Spleen (tissue), 11 donors: ENCODE measurements around the gene ERC2. TPM values are rescaled to one million over a fixed set of nuclear protein-coding genes. Genes with fewer than 3 reads are reported as not detected.

Experiments used
- DNase-seq: peaks from one replicate; pipeline ENCODE4 v3.0.0-alpha.2; 2020
- H3K27ac ChIP-seq, 8 donors: fragments of 200-600 bp; sonication (generic) in 7 of 8; 1 replicate in 4 of 8; 2 replicates in 4 of 8; pipeline versions ENCODE4 v1.5.0 to v1.8.0; 2016 to 2021; ENCODE audit warnings: inconsistent platforms in 4 of 8, mild to moderate bottlenecking in 4 of 8, moderate library complexity in 1 of 8
- H3K27me3 ChIP-seq, 7 donors: fragments of 200-600 bp; sonication (generic) in 6 of 7; replicated peaks in 1 of 7; 1 replicate in 4 of 7; 2 replicates in 3 of 7; pipeline versions ENCODE4 v1.5.0 to v1.8.0; 2016 to 2021; ENCODE audit warnings: inconsistent platforms in 3 of 7, mild to moderate bottlenecking in 1 of 7
- H3K36me3 ChIP-seq, 6 donors: fragments of 200-600 bp; sonication (generic) in 5 of 6; 1 replicate in 4 of 6; 2 replicates in 2 of 6; pipeline versions ENCODE4 v1.5.0 to v1.8.0; 2016 to 2021; ENCODE audit warnings: inconsistent platforms in 2 of 6
- H3K4me1 ChIP-seq, 6 donors: fragments of 200-600 bp; sonication (generic) in 5 of 6; 1 replicate in 3 of 6; 2 replicates in 3 of 6; pipeline versions ENCODE4 v1.5.0 to v1.8.0; 2016 to 2021; ENCODE audit warnings: inconsistent platforms in 3 of 6
- H3K4me3 ChIP-seq, 8 donors: fragments of 200-600 bp; sonication (generic) in 7 of 8; 1 replicate in 4 of 8; 2 replicates in 4 of 8; pipeline versions ENCODE4 v1.5.0 to v1.8.0; 2016 to 2021; ENCODE audit warnings: inconsistent platforms in 4 of 8, mild to moderate bottlenecking in 4 of 8, moderate library complexity in 2 of 8
- H3K9me3 ChIP-seq, 8 donors: fragments of 200-600 bp; sonication (generic) in 7 of 8; 1 replicate in 4 of 8; 2 replicates in 4 of 8; pipeline versions ENCODE4 v1.5.0 to v1.8.0; 2016 to 2021; ENCODE audit warnings: inconsistent platforms in 4 of 8
- POLR2A ChIP-seq, 3 donors: fragments of 450-650 bp; IDR thresholded peaks; one replicate each; pipeline ENCODE4 v1.5.1; 2017; ENCODE audit warnings: antibody characterized with exemption in 3 of 3, mild to moderate bottlenecking in 1 of 3
- POLR2AphosphoS5 ChIP-seq, 3 donors: sonication (generic); formaldehyde crosslinking; IDR thresholded peaks; one replicate each; pipeline ENCODE4 v1.5.1; 2017; ENCODE audit warnings: antibody characterized with exemption in 3 of 3
- WGBS, 5 donors: extraction: QIAGEN DNeasy Blood & Tissue Kit in 3 of 5; methylation state at CpG; one replicate each; pipeline versions ENCODE4 v1.1.5 to v1.1.7; 2013 to 2018; 5-methylcytosine and 5-hydroxymethylcytosine counted together
- intact Hi-C: fragments of 100-400 bp; cut with DNase I; formaldehyde crosslinking; loops from one replicate; pipeline ENCODE4 v1.15.0; 2023; ENCODE audit warnings: low total_unique reads
- polyA plus RNA-seq, 3 donors: library from polyadenylated mRNA; stranded (reverse); fragments of 200-250 nt; gene quantifications; one replicate each; pipeline ENCODE4 v1.2.1, GENCODE V29; 2013
- total RNA-seq, 7 donors: library from RNA; depleted of rRNA in 3 of 7; stranded (reverse); fragments of >200 nt in 3 of 7; fragmentation: NEBNext Ultra II Directional in 4 of 7; extraction: Animal tissue kit (Norgen Biotek cat#: 25700) in 4 of 7; gene quantifications; one replicate each; pipeline versions ENCODE4 v1.1.0 to v1.2.1, GENCODE V29; 2016 to 2021
- TF ChIP-seq, protein P1 (sequence below), 11 experiments: fragments of 200-600 bp in 7 of 11; fragments of 450-650 bp in 4 of 11; sonication (generic) in 4 of 11; IDR thresholded peaks in 8 of 11; conservative IDR thresholded peaks in 3 of 11; 1 replicate in 7 of 11; 2 replicates in 4 of 11; pipeline versions ENCODE4 v1.4.0 to v1.8.0; 2016 to 2021; ENCODE audit warnings: antibody characterized with exemption in 11 of 11, inconsistent platforms in 4 of 11, mild to moderate bottlenecking in 1 of 11
- donor health status: healthy with polysubstance abuse.
- donor health status: DM: no; HTN: no; CAD: no; lungs with moderate emphysema.
- donor health status: DM: no; HTN: no; CAD: no.
- donor health status: Bipolar disorder and iron deficiency.
- donor health status: healthy.
- donor health status: DM: no; HTN: no; CAD: no.
- donor health status: DM: yes; HTN: yes; CAD: no.

Gene ERC2
- total and polyA plus RNA-seq, 10 donors, result 0.04 to 4.9 (median 0.39) TPM

DNA sequence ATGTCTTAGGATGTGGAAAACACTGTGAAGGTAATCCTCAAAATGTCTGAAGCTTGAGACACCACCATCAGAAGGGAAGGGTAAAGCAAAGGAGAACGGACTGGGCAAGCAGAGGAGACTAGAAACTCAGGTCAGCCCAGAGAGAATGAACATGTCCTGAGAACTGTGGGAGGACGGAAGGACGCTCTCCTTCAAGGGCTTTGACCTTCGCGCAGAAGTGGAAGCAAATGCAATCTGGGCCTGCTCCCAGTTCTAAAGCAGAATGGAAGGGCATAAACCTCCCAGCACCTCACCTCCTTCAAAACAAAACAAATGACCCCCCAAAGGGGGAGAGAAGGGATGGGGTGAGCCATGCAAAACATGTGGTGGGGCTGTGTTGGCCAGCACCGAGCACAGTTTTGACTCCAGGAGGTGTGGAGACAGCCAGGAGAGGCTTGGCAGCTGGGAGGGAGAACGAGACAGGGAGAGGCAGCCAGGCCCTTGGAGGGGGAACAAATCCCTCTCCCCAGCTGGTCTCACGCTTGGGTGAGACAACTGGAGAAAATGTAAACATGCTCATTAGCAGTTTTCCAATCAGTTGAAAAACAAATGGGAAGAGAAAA is 758.8 kb downstream of the ERC2 start:
- Histone ChIP-seq H3K27ac (no peak overlapping the region), H3K27me3 (no peaks in the 10 kb centered on the region), H3K9me3 (no peaks in the 10 kb centered on the region), H3K4me3 (no peak overlapping the region), H3K36me3 (no peaks in the 10 kb centered on the region), H3K4me1 (no peaks in the 10 kb centered on the region)
- intact Hi-C loops, result no loop called here
- TF ChIP-seq POLR2A (IDR thresholded peaks at IDR 0.05) (no peak), POLR2AphosphoS5 (IDR thresholded peaks at IDR 0.05) (no peak)
- TF ChIP-seq, protein P1, sequence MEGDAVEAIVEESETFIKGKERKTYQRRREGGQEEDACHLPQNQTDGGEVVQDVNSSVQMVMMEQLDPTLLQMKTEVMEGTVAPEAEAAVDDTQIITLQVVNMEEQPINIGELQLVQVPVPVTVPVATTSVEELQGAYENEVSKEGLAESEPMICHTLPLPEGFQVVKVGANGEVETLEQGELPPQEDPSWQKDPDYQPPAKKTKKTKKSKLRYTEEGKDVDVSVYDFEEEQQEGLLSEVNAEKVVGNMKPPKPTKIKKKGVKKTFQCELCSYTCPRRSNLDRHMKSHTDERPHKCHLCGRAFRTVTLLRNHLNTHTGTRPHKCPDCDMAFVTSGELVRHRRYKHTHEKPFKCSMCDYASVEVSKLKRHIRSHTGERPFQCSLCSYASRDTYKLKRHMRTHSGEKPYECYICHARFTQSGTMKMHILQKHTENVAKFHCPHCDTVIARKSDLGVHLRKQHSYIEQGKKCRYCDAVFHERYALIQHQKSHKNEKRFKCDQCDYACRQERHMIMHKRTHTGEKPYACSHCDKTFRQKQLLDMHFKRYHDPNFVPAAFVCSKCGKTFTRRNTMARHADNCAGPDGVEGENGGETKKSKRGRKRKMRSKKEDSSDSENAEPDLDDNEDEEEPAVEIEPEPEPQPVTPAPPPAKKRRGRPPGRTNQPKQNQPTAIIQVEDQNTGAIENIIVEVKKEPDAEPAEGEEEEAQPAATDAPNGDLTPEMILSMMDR (IDR thresholded peaks at IDR 0.05 in 8 of 11, conservative IDR thresholded peaks at IDR 0.05 in 3 of 11), result no peak
- DNase-seq, result no peak
- 73 to 84% (median 79%) methylated on average over 8 of the region's 8 CpGs for WGBS, 5 donors

DNA sequence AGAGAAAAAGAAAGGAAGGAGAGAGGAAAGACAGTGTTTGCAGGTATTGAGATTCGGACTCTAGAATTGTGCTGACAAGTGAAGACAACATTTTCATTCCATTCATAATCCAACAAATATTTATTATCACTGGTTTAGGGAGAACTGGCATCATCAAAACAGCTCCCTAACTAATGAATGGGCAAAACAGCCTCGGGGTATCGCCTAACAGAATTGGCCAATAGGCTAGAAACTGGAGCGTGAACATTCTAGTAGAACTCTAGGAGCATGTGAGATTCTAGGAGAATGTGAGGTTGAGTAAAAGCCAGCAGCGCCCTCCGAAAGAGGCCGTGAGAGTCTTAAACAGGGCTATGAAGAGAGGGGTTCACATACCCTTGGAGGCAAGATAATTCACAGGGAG is 759.3 kb downstream of the ERC2 start:
- no peak for DNase-seq
- TF ChIP-seq POLR2AphosphoS5 (IDR thresholded peaks at IDR 0.05) (no peak), POLR2A (IDR thresholded peaks at IDR 0.05) (no peak)
- TF ChIP-seq, protein P1 (IDR thresholded peaks at IDR 0.05 in 8 of 11, conservative IDR thresholded peaks at IDR 0.05 in 3 of 11), result no peak
- Histone ChIP-seq H3K27me3 (no peaks in the 10 kb centered on the region), H3K27ac (no peak overlapping the region), H3K4me3 (no peak overlapping the region), H3K36me3 (no peaks in the 10 kb centered on the region), H3K9me3 (no peaks in the 10 kb centered on the region), H3K4me1 (no peaks in the 10 kb centered on the region)
- intact Hi-C loops, result no loop called here
- 88 to 99% (median 93%) methylated on average over 7 of the region's 7 CpGs for whole genome bisulfite sequencing, 5 donors

DNA sequence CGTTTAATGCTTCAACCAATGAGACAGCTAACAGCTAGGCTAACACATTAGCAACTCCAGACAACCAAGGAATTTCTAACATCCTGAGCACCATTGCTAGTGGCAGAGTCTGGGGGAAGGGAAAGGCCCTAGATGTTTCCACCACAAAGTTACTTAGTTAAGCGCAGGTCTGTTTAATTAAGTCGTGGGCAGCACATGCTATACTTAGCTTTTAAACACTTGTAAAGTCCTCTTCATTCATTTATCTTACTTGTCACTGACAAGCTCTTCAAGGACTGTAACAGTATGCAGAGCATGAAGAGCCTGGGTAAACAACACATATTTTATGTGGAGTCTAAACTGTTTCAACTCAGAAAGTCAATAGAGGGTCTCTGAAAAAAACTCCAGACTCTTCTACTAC is 760.0 kb downstream of the ERC2 start:
- no peak for DNase-seq
- H3K4me1 ChIP-seq, result no peaks in the 10 kb centered on the region
- intact Hi-C loops, result no loop called here
- H3K9me3 ChIP-seq, result no peaks in the 10 kb centered on the region
- TF ChIP-seq POLR2A (IDR thresholded peaks at IDR 0.05) (no peak), POLR2AphosphoS5 (IDR thresholded peaks at IDR 0.05) (no peak)
- TF ChIP-seq, protein P1 (IDR thresholded peaks at IDR 0.05 in 8 of 11, conservative IDR thresholded peaks at IDR 0.05 in 3 of 11), result no peak
- no peak overlapping the region for H3K27ac ChIP-seq
- no peaks in the 10 kb centered on the region for H3K27me3 ChIP-seq
- 67 to 74% (median 68%) methylated on average over 3 of the region's 3 CpGs for WGBS, 5 donors
- H3K36me3 ChIP-seq, result no peaks in the 10 kb centered on the region
- H3K4me3 ChIP-seq, result no peak overlapping the region

DNA sequence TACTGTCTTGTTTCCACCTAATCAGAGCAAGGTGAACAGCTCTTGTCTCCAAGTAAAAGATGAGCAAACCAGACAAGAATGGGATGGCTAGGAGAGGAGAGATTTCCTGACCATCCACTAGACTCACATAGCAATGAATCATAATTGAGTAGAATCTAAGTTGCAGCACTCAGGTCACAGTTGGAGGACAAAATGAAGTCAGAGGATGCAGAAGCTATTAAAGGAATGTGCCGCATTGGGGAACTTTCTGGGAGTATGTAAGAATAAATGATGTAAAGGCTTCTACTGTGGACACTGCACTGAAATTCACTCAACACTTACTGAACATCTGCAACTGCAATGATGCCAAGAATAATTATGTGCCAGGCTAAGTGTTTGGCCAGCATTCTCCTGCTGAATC is 763.7 kb downstream of the ERC2 start:
- DNase-seq, result no peak
- 0 to 65% (median 3%) methylated on average over 1 of the region's 1 CpG; no CpG with 5 or more reads in 1 of the 5 donors for WGBS, 5 donors
- no peaks in the 10 kb centered on the region for H3K36me3 ChIP-seq
- no peaks in the 10 kb centered on the region for H3K27me3 ChIP-seq
- H3K27ac ChIP-seq, result no peak overlapping the region
- TF ChIP-seq, protein P1 (IDR thresholded peaks at IDR 0.05 in 8 of 11, conservative IDR thresholded peaks at IDR 0.05 in 3 of 11), result no peak
- TF ChIP-seq POLR2A (IDR thresholded peaks at IDR 0.05) (no peak), POLR2AphosphoS5 (IDR thresholded peaks at IDR 0.05) (no peak)
- H3K4me1 ChIP-seq, result no peaks in the 10 kb centered on the region
- H3K4me3 ChIP-seq, result no peak overlapping the region
- H3K9me3 ChIP-seq, result no peaks in the 10 kb centered on the region
- intact Hi-C loops, result no loop called here
